Prostate gland (tissue), 2 donors: ENCODE data around the gene GUCY1A2.

Experiments
- POLR2AphosphoS5 ChIP-seq: sonication (generic); formaldehyde crosslinking; IDR thresholded peaks from one replicate; pipeline ENCODE4 v1.6.1; 2017; ENCODE audit warnings: antibody characterized with exemption
- TF ChIP-seq, protein P1 (sequence below), 4 experiments: fragments of 200-600 bp in 2 of 4; fragments of 450-650 bp in 2 of 4; sonication (generic) in 2 of 4; IDR thresholded peaks; 1 replicate in 3 of 4; 2 replicates in 1 of 4; pipeline ENCODE4 v1.5.1; 2016 to 2019; ENCODE audit warnings: antibody characterized with exemption in 4 of 4, mild to moderate bottlenecking in 2 of 4, moderate library complexity in 2 of 4

DNA sequence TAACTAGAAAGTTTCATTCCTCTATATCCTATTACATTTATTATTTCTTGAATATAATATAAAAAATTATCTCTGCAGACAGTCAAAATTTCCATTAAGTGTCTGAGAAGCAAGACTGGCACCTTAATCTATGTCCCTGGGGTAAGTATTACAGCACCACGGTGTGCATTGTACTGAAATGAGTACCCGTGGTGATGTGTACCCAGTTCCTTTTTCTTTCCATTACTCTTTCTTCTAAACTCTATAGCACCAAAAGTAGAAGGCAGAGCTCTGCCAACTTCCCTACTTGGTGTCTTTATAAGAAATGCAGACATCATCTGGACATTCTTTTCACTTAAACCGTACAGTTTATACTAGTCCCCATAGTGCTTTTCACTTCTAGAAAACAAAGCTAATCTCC lies 161.7 kb downstream of the GUCY1A2 start:
- TF ChIP-seq, protein P1, sequence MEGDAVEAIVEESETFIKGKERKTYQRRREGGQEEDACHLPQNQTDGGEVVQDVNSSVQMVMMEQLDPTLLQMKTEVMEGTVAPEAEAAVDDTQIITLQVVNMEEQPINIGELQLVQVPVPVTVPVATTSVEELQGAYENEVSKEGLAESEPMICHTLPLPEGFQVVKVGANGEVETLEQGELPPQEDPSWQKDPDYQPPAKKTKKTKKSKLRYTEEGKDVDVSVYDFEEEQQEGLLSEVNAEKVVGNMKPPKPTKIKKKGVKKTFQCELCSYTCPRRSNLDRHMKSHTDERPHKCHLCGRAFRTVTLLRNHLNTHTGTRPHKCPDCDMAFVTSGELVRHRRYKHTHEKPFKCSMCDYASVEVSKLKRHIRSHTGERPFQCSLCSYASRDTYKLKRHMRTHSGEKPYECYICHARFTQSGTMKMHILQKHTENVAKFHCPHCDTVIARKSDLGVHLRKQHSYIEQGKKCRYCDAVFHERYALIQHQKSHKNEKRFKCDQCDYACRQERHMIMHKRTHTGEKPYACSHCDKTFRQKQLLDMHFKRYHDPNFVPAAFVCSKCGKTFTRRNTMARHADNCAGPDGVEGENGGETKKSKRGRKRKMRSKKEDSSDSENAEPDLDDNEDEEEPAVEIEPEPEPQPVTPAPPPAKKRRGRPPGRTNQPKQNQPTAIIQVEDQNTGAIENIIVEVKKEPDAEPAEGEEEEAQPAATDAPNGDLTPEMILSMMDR (IDR thresholded peaks at IDR 0.05), result no peak
- TF ChIP-seq POLR2AphosphoS5, result no peak
